C4-2B (cell line): ENCODE results near the gene TOP2B.
A peak's percentile ranks its signal among the peaks of the same experiment; 100 is the strongest.

Experiments used
- H3K27ac ChIP-seq: fragments of 450-650 bp; 2 replicates; pipeline ENCODE4 v1.5.1; 2017
- CTCF ChIP-seq: fragments of 450-650 bp; conservative IDR thresholded peaks from 2 replicates; pipeline ENCODE4 v1.5.1; 2017; ENCODE audit warnings: mild to moderate bottlenecking
- ZFX ChIP-seq: fragments of 450-650 bp; IDR thresholded peaks from 2 replicates; pipeline ENCODE4 v1.6.1; 2017

Gene TOP2B

DNA sequence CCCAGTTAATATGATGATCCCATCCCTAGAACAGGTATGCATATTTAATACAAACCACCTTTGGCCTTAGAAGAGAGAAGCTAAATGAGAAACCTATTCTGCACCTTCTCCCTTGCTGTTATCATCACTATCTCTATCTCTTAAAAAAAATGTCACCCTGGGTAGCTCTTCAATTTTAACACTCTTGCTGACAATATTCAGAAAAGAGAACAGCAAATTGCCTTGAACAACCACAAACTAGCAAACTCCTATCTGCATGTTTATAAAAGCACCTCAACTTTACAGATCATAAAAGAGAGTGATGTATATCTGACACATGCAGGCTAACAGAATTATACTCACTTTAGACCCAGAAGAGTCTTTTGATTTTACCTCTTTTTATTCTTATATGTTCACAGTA is 7.4 kb downstream of the TOP2B start:
- H3K27ac ChIP-seq = no peak overlapping the region

GRCh38 chr3:25655659-25656058 is 9.0 kb downstream of the TOP2B start:
- TF ChIP-seq ZFX = no peak
- H3K27ac ChIP-seq = no peak overlapping the region

More for the DNA sequence above, 7.4 kb downstream of the TOP2B start:
- no peak for TF ChIP-seq ZFX
- no peak for TF ChIP-seq CTCF

GRCh38 chr3:25654576-25654975 is 10.1 kb downstream of the TOP2B start:
- no peak for TF ChIP-seq CTCF
- TF ChIP-seq ZFX = no peak
- no peak overlapping the region for H3K27ac ChIP-seq

DNA sequence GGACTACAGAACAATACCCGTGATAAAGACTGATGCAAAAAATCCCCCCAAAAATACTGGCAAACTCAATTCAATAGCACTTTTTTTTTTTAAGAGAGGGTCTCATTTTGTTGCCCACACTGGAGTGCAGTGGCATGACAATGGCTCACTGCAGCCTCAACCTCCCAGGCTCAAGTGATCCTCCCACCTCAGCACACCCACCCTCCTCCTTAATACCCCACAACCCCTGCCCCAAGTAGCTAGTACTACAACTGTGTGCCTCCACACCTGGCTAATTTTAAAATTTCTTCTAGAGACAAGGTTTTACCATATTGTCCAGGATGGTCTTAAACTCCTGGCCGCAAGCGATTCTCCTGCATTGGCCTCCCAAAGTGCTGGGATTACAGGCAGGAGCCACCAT is 11.4 kb downstream of the TOP2B start:
- TF ChIP-seq CTCF = no peak
- no peak for TF ChIP-seq ZFX
- no peak overlapping the region for H3K27ac ChIP-seq

GRCh38 chr3:25652921-25653320 is 11.8 kb downstream of the TOP2B start:
- TF ChIP-seq ZFX = no peak
- TF ChIP-seq CTCF = no peak
- no peak overlapping the region for H3K27ac ChIP-seq

DNA sequence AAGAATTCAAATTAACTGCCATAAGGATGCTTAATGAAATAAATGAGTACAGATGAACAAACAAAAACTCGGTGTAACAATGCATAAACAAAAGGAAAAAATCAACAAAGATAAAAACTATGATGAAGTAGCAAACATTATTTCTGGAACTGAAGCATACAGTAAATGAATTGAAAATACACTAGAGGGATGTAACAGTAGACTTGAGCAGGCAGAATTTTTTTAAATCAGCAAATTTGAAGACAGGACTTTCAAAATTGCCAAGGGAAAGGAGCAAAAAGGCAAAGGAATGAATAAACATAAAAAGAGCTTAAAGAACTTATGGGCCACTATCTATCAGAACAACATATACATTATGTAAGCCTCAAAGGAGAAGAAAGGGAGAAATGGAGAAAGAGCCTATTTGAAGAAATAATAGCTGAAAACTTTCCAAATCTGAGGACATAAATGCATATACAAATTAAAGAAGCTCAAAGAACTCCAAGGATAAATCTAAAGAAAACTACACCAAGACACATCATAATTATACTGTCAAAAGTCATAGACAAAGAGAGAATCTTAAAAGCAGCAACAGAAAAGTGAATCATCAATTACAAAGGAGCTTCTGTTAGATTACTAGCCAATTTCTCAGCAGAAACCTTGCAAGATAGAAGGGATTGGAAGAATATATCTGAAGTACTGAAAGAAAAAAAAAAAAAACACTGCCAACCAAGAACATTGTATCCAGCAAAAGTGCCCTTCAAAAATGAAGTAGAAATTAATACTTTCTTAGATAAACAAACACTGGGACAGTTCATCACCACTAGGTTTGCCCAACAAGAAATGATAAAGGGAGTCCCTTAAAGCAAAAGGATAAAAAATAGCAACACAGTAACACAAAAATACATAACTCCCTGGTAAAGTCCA is 15.5 kb downstream of the TOP2B start:
- peak overlapping the region; percentile 33; the same call in 1 of the 2 replicates for H3K27ac ChIP-seq
- no peak for TF ChIP-seq ZFX

- H3K27ac ChIP-seq = peak overlapping the region; percentile 33; the same call in 1 of the 2 replicates
Observed at GRCh38 chr3:25648107-25648535, 16.6 kb downstream of the TOP2B start.

DNA sequence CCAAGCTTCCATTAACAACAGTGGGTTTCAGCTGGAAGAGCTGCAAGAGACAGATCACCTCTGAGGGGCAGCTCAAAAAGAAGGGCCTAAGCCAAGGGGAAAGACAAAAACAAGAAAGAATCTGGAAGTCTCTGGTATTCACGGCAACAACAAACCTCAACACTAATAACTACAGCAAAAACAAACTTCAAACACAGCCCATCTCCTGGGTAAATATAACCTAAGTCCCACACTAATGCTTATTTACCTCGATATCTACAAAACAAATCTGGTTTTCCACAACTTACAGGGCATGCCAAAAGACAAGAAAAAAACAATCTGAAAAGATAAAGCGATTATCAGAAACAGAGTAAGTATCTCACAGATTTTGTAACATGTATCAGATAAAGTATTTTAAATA is 29.7 kb downstream of the TOP2B start:
- H3K27ac ChIP-seq = no peak overlapping the region
- no peak for TF ChIP-seq CTCF
- TF ChIP-seq ZFX = no peak

More at GRCh38 chr3:25648107-25648535, 16.6 kb downstream of the TOP2B start:
- TF ChIP-seq ZFX (no peak), CTCF (peak; percentile 90)
